H1 (cell line): ENCODE measurements around the gene OSMR. TPM values are rescaled to one million over a fixed set of nuclear protein-coding genes. Genes with fewer than 3 reads are reported as not detected.

ENCODE experiments used
- CTCF ChIA-PET: fragments of 300-600 bp; sonication (Branson Sonifier 250); formaldehyde crosslinking; loops from one replicate; lab custom pipeline; 2021; ENCODE audit not compliant: partially characterized antibody; lab: Charles Lee
- POLR2A ChIA-PET: fragments of 300-600 bp; sonication (Branson Sonifier 250); formaldehyde crosslinking; loops from one replicate; lab custom pipeline; 2021; ENCODE audit warnings: inconsistent platforms; ENCODE audit not compliant: partially characterized antibody; lab: Charles Lee
- DNase-seq, 2 experiments: peaks; one replicate each; pipeline versions ENCODE4 v3.0.0 to v3.0.0-alpha.2; 2010 to 2022; ENCODE audit warnings: low spot score in 2 of 2, low read depth in 1 of 2, mixed read lengths in 1 of 2
- FAIRE-seq: peaks from 2 replicates; lab custom pipeline; 2011; peaks lifted over from hg19 to GRCh38; lab: Jason Lieb, UNC
- H2AFZ ChIP-seq: 2 replicates; pipeline ENCODE4 v1.8.1; 2012; ENCODE audit warnings: low read length, inconsistent platforms
- H2AK5ac ChIP-seq: 2 replicates; pipeline ENCODE4 v1.6.1; 2013; ENCODE audit warnings: low read depth, low read length
- H2BK120ac ChIP-seq: replicated peaks from 2 replicates; pipeline ENCODE3; 2013; ENCODE audit warnings: low read depth, low read length, inconsistent platforms
- H2BK12ac ChIP-seq: 2 replicates; pipeline ENCODE4 v1.6.1; 2013; ENCODE audit warnings: low read depth, low read length
- H2BK15ac ChIP-seq: 2 replicates; pipeline ENCODE4 v1.6.1; 2013; ENCODE audit warnings: low read length
- H2BK20ac ChIP-seq: 2 replicates; pipeline ENCODE4 v1.6.1; 2013; ENCODE audit warnings: low read length
- H2BK5ac ChIP-seq: 2 replicates; pipeline ENCODE4 v1.6.1; 2013; ENCODE audit warnings: low read depth, low read length
- H3K14ac ChIP-seq: 2 replicates; pipeline ENCODE4 v1.6.1; 2013; ENCODE audit warnings: inconsistent platforms; ENCODE audit not compliant: insufficient read length
- H3K18ac ChIP-seq: 2 replicates; pipeline ENCODE4 v1.6.1; 2013; ENCODE audit warnings: low read length; ENCODE audit errors: extremely low read depth
- H3K23ac ChIP-seq: 2 replicates; pipeline ENCODE4 v1.6.1; 2013; ENCODE audit warnings: inconsistent platforms; ENCODE audit not compliant: insufficient read length
- H3K23me2 ChIP-seq: 2 replicates; pipeline ENCODE4 v1.6.1; 2013; ENCODE audit warnings: low read depth, low read length
- H3K27ac ChIP-seq: 2 replicates; pipeline ENCODE4 v1.6.1; 2011; ENCODE audit warnings: low read depth, low read length, inconsistent platforms
- H3K27me3 ChIP-seq, 4 experiments: replicated peaks in 1 of 4; 1 replicate in 1 of 4; 2 replicates in 3 of 4; pipeline versions ENCODE4 v1.6.1 to v1.8.1; 2011 to 2013; ENCODE audit warnings: low read length in 3 of 4, mild to moderate bottlenecking in 3 of 4, inconsistent platforms in 2 of 4, mixed read lengths in 2 of 4, moderate library complexity in 1 of 4; ENCODE audit not compliant: control insufficient read depth in 3 of 4, insufficient read depth in 3 of 4; ENCODE audit errors: extremely low read depth in 1 of 4
- H3K36me3 ChIP-seq, 4 experiments: 2 replicates each; pipeline versions ENCODE4 v1.6.1 to v1.8.1; 2011 to 2013; ENCODE audit warnings: mild to moderate bottlenecking in 4 of 4, low read length in 3 of 4, moderate library complexity in 2 of 4, control low read depth in 1 of 4, inconsistent platforms in 1 of 4; ENCODE audit not compliant: insufficient read depth in 4 of 4, control insufficient read depth in 2 of 4
- H3K4ac ChIP-seq: replicated peaks from 2 replicates; pipeline ENCODE3; 2013; ENCODE audit warnings: low read length, low read depth, mixed read lengths, inconsistent platforms; ENCODE audit not compliant: insufficient read length
- H3K4me1 ChIP-seq, 4 experiments: replicated peaks in 1 of 4; 1 replicate in 1 of 4; 2 replicates in 3 of 4; pipeline versions ENCODE4 v1.6.1 to v1.8.1; 2011 to 2013; ENCODE audit warnings: low read length in 3 of 4, inconsistent platforms in 2 of 4, mixed read lengths in 1 of 4; ENCODE audit not compliant: insufficient read depth in 4 of 4, control insufficient read depth in 3 of 4
- H3K4me2 ChIP-seq, 2 experiments: 2 replicates each; pipeline versions ENCODE4 v1.6.1 to v1.8.1; 2011 to 2013; ENCODE audit warnings: low read depth in 2 of 2, low read length in 2 of 2, control low read depth in 1 of 2, inconsistent platforms in 1 of 2, mild to moderate bottlenecking in 1 of 2; ENCODE audit not compliant: insufficient read depth in 1 of 2
- H3K4me3 ChIP-seq, 4 experiments: fragments of 200-600, 300-600 bp in 1 of 4; sonication (generic), shearing (Covaris generic), sonication (Bioruptor Twin) in 1 of 4; 2 replicates each; pipeline versions ENCODE4 v1.5.1 to v1.8.1; 2011 to 2016; ENCODE audit warnings: low read length in 4 of 4, low read depth in 3 of 4, control low read depth in 2 of 4, inconsistent platforms in 2 of 4, mild to moderate bottlenecking in 2 of 4, mixed read lengths in 1 of 4, moderate library complexity in 1 of 4; ENCODE audit not compliant: insufficient read depth in 2 of 4; ENCODE audit errors: extremely low read depth in 1 of 4
- H3K56ac ChIP-seq: replicated peaks from 2 replicates; pipeline ENCODE3; 2013; ENCODE audit warnings: low read depth, mild to moderate bottlenecking, mixed read lengths, low read length, inconsistent platforms; ENCODE audit not compliant: insufficient read length
- H3K79me1 ChIP-seq: 2 replicates; pipeline ENCODE4 v1.6.1; 2013; ENCODE audit warnings: low read depth, low read length, control low read depth
- H3K79me2 ChIP-seq, 2 experiments: 2 replicates each; pipeline versions ENCODE4 v1.6.1 to v1.8.1; 2012 to 2013; ENCODE audit warnings: low read length in 2 of 2, mild to moderate bottlenecking in 2 of 2, inconsistent platforms in 1 of 2; ENCODE audit not compliant: insufficient read depth in 2 of 2, control insufficient read depth in 1 of 2
- H3K9ac ChIP-seq, 4 experiments: replicated peaks in 1 of 4; 1 replicate in 1 of 4; 2 replicates in 3 of 4; pipeline versions ENCODE4 v1.6.1 to v1.8.1; 2011 to 2013; ENCODE audit warnings: low read depth in 3 of 4, low read length in 3 of 4, control low read depth in 2 of 4, mild to moderate bottlenecking in 2 of 4, moderate library complexity in 2 of 4, inconsistent platforms in 1 of 4; ENCODE audit errors: extremely low read depth in 1 of 4
- H3K9me3 ChIP-seq, 2 experiments: 2 replicates each; pipeline versions ENCODE4 v1.6.1 to v1.8.1; 2012 to 2013; ENCODE audit warnings: mild to moderate bottlenecking in 2 of 2, moderate library complexity in 2 of 2, control low read depth in 1 of 2, inconsistent platforms in 1 of 2, low read depth in 1 of 2, low read length in 1 of 2, mixed read lengths in 1 of 2; ENCODE audit not compliant: insufficient read depth in 2 of 2
- H4K20me1 ChIP-seq, 2 experiments: replicated peaks in 1 of 2; 2 replicates each; pipeline versions ENCODE3 to v1.8.1; 2011 to 2013; ENCODE audit warnings: inconsistent platforms in 2 of 2, low read length in 2 of 2, mild to moderate bottlenecking in 1 of 2; ENCODE audit not compliant: insufficient read depth in 2 of 2, control insufficient read depth in 1 of 2
- H4K5ac ChIP-seq: 2 replicates; pipeline ENCODE4 v1.6.1; 2013; ENCODE audit warnings: low read length, low read depth, mixed read lengths, inconsistent platforms; ENCODE audit not compliant: insufficient read length
- H4K8ac ChIP-seq: 2 replicates; pipeline ENCODE4 v1.8.0; 2013; ENCODE audit warnings: mild to moderate bottlenecking, moderate library complexity, low read length, inconsistent platforms; ENCODE audit not compliant: insufficient read depth; ENCODE audit errors: extremely low read depth
- H4K91ac ChIP-seq: replicated peaks from 2 replicates; pipeline ENCODE3; 2013; ENCODE audit warnings: low read length, mixed read lengths, inconsistent platforms; ENCODE audit not compliant: insufficient read length
- CBX5 ChIP-seq: fragments of 300-800, 300-1000 bp; sonication (generic); IDR thresholded peaks from 2 replicates; pipeline ENCODE4 v1.7.1; 2016; ENCODE audit warnings: antibody characterized with exemption, low read length, low read depth
- CBX8 ChIP-seq: fragments of 300-800, 300-1000 bp; sonication (generic); IDR thresholded peaks from 2 replicates; pipeline ENCODE4 v1.7.1; 2016; ENCODE audit warnings: low read depth, low read length, borderline replicate concordance
- CHD1 ChIP-seq: IDR thresholded peaks from 2 replicates; pipeline ENCODE4 v1.6.1; 2012; ENCODE audit warnings: low read depth, low read length, improper control_type of control experiment
- CTBP2 ChIP-seq: IDR thresholded peaks from 2 replicates; pipeline ENCODE4 v1.7.0; 2011; ENCODE audit warnings: borderline replicate concordance, mild to moderate bottlenecking, moderate library complexity, mixed read lengths, low read length; ENCODE audit not compliant: insufficient read depth, insufficient read length
- GTF2F1 ChIP-seq: IDR thresholded peaks from 2 replicates; pipeline ENCODE4 v1.6.1; 2012; ENCODE audit warnings: low read depth, low read length, improper control_type of control experiment, borderline replicate concordance
- JUN ChIP-seq: IDR thresholded peaks from 2 replicates; pipeline ENCODE4 v1.6.1; 2011; ENCODE audit warnings: low read depth, mild to moderate bottlenecking, improper control_type of control experiment, low read length
- KDM4A ChIP-seq: IDR thresholded peaks from one replicate; pipeline ENCODE4 v1.7.1; 2012; ENCODE audit warnings: low read depth, mild to moderate bottlenecking, moderate library complexity, low read length, inconsistent platforms; ENCODE audit not compliant: severe bottlenecking
- NRF1 ChIP-seq: IDR thresholded peaks from 2 replicates; pipeline ENCODE4 v1.6.1; 2011; ENCODE audit warnings: mild to moderate bottlenecking, low read depth, low read length, improper control_type of control experiment
- SRF ChIP-seq: IDR thresholded peaks from 2 replicates; pipeline ENCODE4 v1.6.1; 2011; ENCODE audit warnings: mild to moderate bottlenecking, low read depth, low read length, moderate library complexity
- TAF1 ChIP-seq: IDR thresholded peaks from 2 replicates; pipeline ENCODE4 v1.6.1; 2011; ENCODE audit warnings: mild to moderate bottlenecking, low read depth, low read length
- TAF7 ChIP-seq: optimal IDR thresholded peaks from 2 replicates; pipeline ENCODE3; 2011; ENCODE audit warnings: low read depth, mild to moderate bottlenecking, inconsistent platforms, low read length, moderate library complexity, borderline replicate concordance
- TEAD4 ChIP-seq: IDR thresholded peaks from 2 replicates; pipeline ENCODE4 v1.6.1; 2012; ENCODE audit warnings: low read depth, low read length, inconsistent platforms, mixed read lengths
- WGBS, 2 experiments: shearing (Covaris generic) in 1 of 2; methylation state at CpG; one replicate each; pipeline versions ENCODE4 v1.1.6 to v1.1.7; 2013 to 2015; ENCODE audit warnings: low lambda C conversion rate in 2 of 2, mixed read lengths in 2 of 2, inconsistent platforms in 1 of 2, low coverage in 1 of 2, missing lambda C conversion rate in 1 of 2; ENCODE audit not compliant: insufficient replicate concordance in 2 of 2, insufficient coverage in 1 of 2, insufficient read length in 1 of 2; ENCODE audit errors: extremely low coverage in 1 of 2, missing lambda C conversion rate in 1 of 2; 5-methylcytosine and 5-hydroxymethylcytosine counted together
- polyA plus RNA-seq, 7 experiments: library from polyadenylated mRNA; depleted of rRNA in 3 of 7; stranded (reverse) in 5 of 7; unstranded in 2 of 7; fragments of >200 nt in 5 of 7; fragments of 200-250 nt in 2 of 7; gene quantifications; 1 replicate in 5 of 7; 2 replicates in 1 of 7; 4 replicates in 1 of 7; pipeline versions ENCODE4 v1.2.1 to v1.2.3, GENCODE V29; 2011 to 2013; ENCODE audit warnings: missing spikeins in 2 of 7, mixed read lengths in 2 of 7
- total RNA-seq: library from RNA; stranded (reverse); fragmentation: NEBNext Ultra II Directional; extraction: Animal tissue kit (Norgen Biotek cat#: 25700); gene quantifications from 2 replicates; pipeline ENCODE4 v1.2.1, GENCODE V29; 2021
- TF ChIP-seq, protein P1 (sequence below): IDR thresholded peaks from 2 replicates; pipeline ENCODE4 v1.6.1; 2012; ENCODE audit warnings: low read length, inconsistent platforms

Gene OSMR
- total and polyA plus RNA-seq, 2 of the 8 experiments (the other 6 are each of a cell fraction or from before 2014, with no cell fraction given): 2.3 to 2.6 TPM

DNA sequence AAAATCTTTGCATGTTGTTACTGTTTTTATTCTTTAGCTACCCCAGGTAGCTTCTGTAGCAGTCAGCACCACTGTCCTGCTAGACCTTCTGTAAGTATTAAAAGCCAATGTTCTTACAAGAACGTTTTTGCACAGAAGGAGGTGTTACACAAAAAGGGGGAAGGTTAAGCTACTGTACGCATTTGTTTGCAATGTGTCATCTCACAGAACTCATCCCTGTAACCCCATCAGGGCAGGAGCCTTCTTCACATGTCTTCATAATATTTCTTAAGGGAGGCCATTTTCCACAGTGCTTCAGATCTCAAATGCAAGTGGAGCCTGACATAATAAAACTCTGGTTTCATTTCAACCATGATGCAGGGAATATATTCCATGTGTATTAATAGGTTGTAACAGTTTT lies 67.9 kb downstream of the OSMR start:
- Histone ChIP-seq H2BK20ac (no peak overlapping the region), H2AFZ (no peak overlapping the region), H2BK120ac (no peak overlapping the region), H3K56ac (no peak overlapping the region), H3K4me3 (no peak overlapping the region), H2AK5ac (no peak overlapping the region), H3K27ac (no peak overlapping the region), H3K23me2 (no peaks in the 10 kb centered on the region), H3K79me1 (no peaks in the 10 kb centered on the region), H4K5ac (no peak overlapping the region), H2BK15ac (no peak overlapping the region), H3K23ac (no peak overlapping the region), H3K4ac (no peak overlapping the region), H3K9me3 (peaks cover 0 to 4% of the 10 kb centered on the region in 2 experiments; a peak in 2 of 4 replicates), H3K14ac (no peak overlapping the region), H2BK12ac (no peak overlapping the region), H3K79me2 (no peaks in the 10 kb centered on the region), H3K27me3 (no peaks in the 10 kb centered on the region), H3K18ac (no peak overlapping the region), H3K4me2 (no peak overlapping the region), H3K9ac (no peak overlapping the region), H3K4me1 (no peaks in the 10 kb centered on the region), H4K20me1 (no peaks in the 10 kb centered on the region), H4K8ac (no peak overlapping the region), H4K91ac (no peak overlapping the region), H2BK5ac (no peak overlapping the region), H3K36me3 (no peaks in the 10 kb centered on the region)
- ChIA-PET POLR2A (no interaction called here), CTCF (interaction anchor here (1.3 to 3.4 kb wide), 2 partner anchors 8 to 10 kb away, joined by 4 to 11 read pairs; no protein-coding TSS in a partner anchor)
- FAIRE-seq (no peak), DNase-seq (no peak)
- 78% methylated on average over 2 of the region's 2 CpGs; no CpG with 5 or more reads in 1 of the 2 experiments for WGBS, 2 experiments
- TF ChIP-seq CTBP2 (no peak), TAF1 (no peak), CBX8 (no peak), KDM4A (no peak), NRF1 (no peak), CHD1 (no peak), TAF7 (no peak), TEAD4 (no peak), CBX5 (no peak), JUN (no peak), SRF (no peak), GTF2F1 (no peak)
- TF ChIP-seq, protein P1, sequence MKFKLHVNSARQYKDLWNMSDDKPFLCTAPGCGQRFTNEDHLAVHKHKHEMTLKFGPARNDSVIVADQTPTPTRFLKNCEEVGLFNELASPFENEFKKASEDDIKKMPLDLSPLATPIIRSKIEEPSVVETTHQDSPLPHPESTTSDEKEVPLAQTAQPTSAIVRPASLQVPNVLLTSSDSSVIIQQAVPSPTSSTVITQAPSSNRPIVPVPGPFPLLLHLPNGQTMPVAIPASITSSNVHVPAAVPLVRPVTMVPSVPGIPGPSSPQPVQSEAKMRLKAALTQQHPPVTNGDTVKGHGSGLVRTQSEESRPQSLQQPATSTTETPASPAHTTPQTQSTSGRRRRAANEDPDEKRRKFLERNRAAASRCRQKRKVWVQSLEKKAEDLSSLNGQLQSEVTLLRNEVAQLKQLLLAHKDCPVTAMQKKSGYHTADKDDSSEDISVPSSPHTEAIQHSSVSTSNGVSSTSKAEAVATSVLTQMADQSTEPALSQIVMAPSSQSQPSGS: no peak
